Muscle of leg (tissue), 16 donors: ENCODE results near the gene HAND1. TPM values are rescaled to one million over a fixed set of nuclear protein-coding genes. Genes with fewer than 3 reads are reported as not detected.

Experiments used
- DNase-seq: peaks from one replicate; pipeline ENCODE4 v3.0.0; 2013
- H3K27ac ChIP-seq: one replicate; pipeline ENCODE4 v1.5.1; 2013; ENCODE audit warnings: mild to moderate bottlenecking, low read length, control low read depth
- H3K27me3 ChIP-seq: one replicate; pipeline ENCODE4 v1.6.1; 2013; ENCODE audit warnings: low read length; ENCODE audit not compliant: control insufficient read depth, insufficient read depth
- H3K36me3 ChIP-seq: one replicate; pipeline ENCODE4 v1.6.1; 2013; ENCODE audit warnings: low read length; ENCODE audit not compliant: control insufficient read depth, insufficient read depth
- H3K4me1 ChIP-seq: one replicate; pipeline ENCODE4 v1.6.1; 2013; ENCODE audit warnings: low read length; ENCODE audit not compliant: control insufficient read depth, insufficient read depth
- H3K4me3 ChIP-seq: one replicate; pipeline ENCODE4 v1.5.1; 2013; ENCODE audit warnings: low read length, control low read depth
- H3K9me3 ChIP-seq: replicated peaks from 2 replicates; pipeline ENCODE4 v1.6.1; 2013; ENCODE audit warnings: low read depth, low read length; ENCODE audit not compliant: control insufficient read depth
- WGBS: methylation state at CpG from one replicate; pipeline ENCODE4 v1.1.5; 2013; ENCODE audit warnings: missing lambda C conversion rate; ENCODE audit not compliant: insufficient coverage; 5-methylcytosine and 5-hydroxymethylcytosine counted together
- long read RNA-seq, 11 donors: transcript quantifications; one replicate each; lab custom pipeline, GENCODE V29; 2026
- polyA plus RNA-seq, 8 donors: library from polyadenylated mRNA; unstranded; fragments of 120-200 nt; gene quantifications; one replicate each; pipeline versions ENCODE4 v1.2.1 to v1.2.3, GENCODE V29; 2013; ENCODE audit warnings: inconsistent platforms in 1 of 8, low replicate concordance in 1 of 8; ENCODE audit not compliant: insufficient read length in 8 of 8, insufficient read depth in 1 of 8
- total RNA-seq: library from RNA; stranded (reverse); fragments of 120-200 nt; gene quantifications from one replicate; pipeline ENCODE4 v1.2.4, GENCODE V29; 2013

The HAND1 gene
- total RNA-seq (not detected), polyA plus RNA-seq (under 1 TPM in 1 of 8 donors, not detected in 7; 0.21 TPM)
- long read RNA-seq, donor 1: 0 reads
- long read RNA-seq, donor 2: 0 reads
- long read RNA-seq, donor 3: 0 reads
- long read RNA-seq, donor 4: 0 reads
- long read RNA-seq, donor 5: 0 reads
- long read RNA-seq, donor 6: 0 reads
- long read RNA-seq, donor 7: 0 reads
- long read RNA-seq, donor 8: 0 reads
- long read RNA-seq, donor 9: 0 reads
- long read RNA-seq, donor 10: 0 reads
- long read RNA-seq, donor 11: 0 reads

DNA sequence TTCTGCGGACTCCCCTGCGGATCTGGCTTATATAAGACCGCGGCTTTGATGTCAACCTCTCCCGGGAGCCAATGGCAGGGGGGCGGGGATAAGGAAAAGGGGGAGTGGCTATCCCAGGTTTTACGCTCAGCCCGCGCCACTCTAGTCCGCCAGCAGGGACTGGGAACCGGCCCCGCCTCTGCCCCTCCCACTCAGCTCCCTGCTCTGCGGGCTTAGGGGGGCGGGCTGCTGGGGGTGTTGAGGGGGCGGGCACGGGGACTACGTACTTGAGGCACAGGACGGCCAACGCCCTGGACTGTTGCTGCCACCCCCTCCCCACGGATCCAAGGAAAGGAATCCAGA lies at the start of gene HAND1:
Gene HAND1, minus strand, starts transcription at position 4 of the 342 bp plus-strand sequence. CDS start 219 bp downstream, outside the sequence.
- Histone ChIP-seq H3K27me3 (peaks cover 100% of the 10 kb centered on the region), H3K36me3 (no peaks in the 10 kb centered on the region), H3K4me3 (no peak within 1 kb of the TSS), H3K27ac (no peak within 1 kb of the TSS), H3K9me3 (no peaks in the 10 kb centered on the region), H3K4me1 (peaks cover 50% of the 10 kb centered on the region)
- no peak for DNase-seq
- 0% methylated on average over 4 of the region's 20 CpGs for WGBS

DNA sequence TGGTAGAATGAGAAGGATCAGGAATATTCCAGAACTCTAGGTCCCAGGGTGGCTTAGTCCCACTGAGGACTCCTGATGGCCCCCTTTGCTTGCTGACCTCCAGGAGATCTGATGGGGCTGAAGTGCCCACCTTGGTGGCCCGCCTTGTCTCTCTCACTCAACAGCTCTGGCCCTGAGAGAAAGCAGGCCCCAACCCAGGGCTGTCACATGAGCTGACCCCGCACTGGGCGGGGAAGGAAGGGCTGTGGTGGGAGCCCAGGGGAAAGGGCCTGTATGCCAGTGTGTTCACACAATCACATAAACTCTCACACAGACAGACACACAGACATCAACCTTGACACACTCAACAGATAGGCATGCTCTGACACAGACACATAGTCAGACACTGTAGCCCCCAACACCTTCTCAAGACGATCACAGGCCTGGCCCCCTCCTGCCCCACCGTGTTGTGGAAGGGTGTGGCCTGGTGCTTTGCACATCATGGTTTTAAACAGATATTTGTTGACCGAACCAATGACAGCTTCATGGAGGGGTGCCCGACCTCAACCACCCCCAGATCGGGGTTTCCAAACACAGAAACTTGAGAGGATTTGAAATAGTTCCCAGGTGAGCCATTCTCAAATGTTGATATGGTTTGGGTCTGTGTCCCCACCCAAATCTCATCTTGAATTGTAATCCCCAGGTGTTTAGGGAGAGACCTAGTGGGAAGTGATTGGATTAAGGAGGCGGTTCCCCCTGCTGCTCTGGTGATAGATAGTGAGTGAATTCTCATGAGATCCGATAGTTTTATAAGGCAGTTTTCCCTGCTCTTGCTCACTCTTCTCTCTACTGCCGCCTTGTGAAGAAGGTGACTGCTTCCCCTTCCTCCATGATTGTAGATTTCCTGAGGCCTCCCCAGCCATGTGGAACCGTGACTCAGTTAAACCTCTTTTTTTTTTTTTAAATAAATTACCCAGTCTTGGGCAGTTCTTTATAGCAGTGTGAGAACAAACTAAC lies 48.5 kb upstream of the HAND1 start:
- Histone ChIP-seq H3K9me3 (no peaks in the 10 kb centered on the region), H3K36me3 (no peaks in the 10 kb centered on the region), H3K27me3 (peaks cover 8% of the 10 kb centered on the region), H3K27ac (no peak overlapping the region), H3K4me3 (no peak overlapping the region), H3K4me1 (peaks cover 11% of the 10 kb centered on the region)
- no peak for DNase-seq
- 40% methylated on average over 1 of the region's 12 CpGs for WGBS

- H3K27ac ChIP-seq: no peak overlapping the region
- no peak for DNase-seq
- no peaks in the 10 kb centered on the region for H3K36me3 ChIP-seq
- H3K4me1 ChIP-seq: peaks cover 16% of the 10 kb centered on the region
- H3K4me3 ChIP-seq: no peak overlapping the region
- H3K9me3 ChIP-seq: no peaks in the 10 kb centered on the region
- H3K27me3 ChIP-seq: peaks cover 20% of the 10 kb centered on the region
- no CpG with 5 or more reads among the region's 2 CpGs for WGBS
Observed at GRCh38 chr5:154524859-154525258, 46.8 kb upstream of the HAND1 start.

DNA sequence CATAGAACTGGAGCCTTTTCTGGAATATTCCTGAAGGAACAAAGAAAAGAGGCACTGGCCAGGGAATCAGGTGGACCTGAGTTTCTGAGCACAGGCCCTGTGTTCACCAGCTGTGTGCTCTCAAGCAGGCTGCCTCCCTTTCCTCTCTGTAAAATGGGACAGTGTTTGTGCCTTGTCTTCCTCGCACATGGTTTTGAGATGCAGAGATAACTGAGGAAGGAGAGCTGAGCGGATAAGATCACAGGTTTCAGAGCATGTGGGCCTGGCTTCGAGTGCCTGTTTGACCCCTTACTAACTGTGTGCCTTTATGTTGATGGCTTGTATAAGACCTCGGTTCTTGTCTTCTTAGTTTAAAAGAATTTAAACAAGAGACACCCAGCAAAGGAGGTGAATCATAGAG lies 46.2 kb upstream of the HAND1 start:
- 56% methylated on average over 2 of the region's 4 CpGs for whole genome bisulfite sequencing
- no peaks in the 10 kb centered on the region for H3K36me3 ChIP-seq
- no peaks in the 10 kb centered on the region for H3K9me3 ChIP-seq
- peaks cover 20% of the 10 kb centered on the region for H3K27me3 ChIP-seq
- H3K4me1 ChIP-seq: peaks cover 16% of the 10 kb centered on the region
- no peak overlapping the region for H3K4me3 ChIP-seq
- no peak overlapping the region for H3K27ac ChIP-seq
- no peak for DNase-seq

DNA sequence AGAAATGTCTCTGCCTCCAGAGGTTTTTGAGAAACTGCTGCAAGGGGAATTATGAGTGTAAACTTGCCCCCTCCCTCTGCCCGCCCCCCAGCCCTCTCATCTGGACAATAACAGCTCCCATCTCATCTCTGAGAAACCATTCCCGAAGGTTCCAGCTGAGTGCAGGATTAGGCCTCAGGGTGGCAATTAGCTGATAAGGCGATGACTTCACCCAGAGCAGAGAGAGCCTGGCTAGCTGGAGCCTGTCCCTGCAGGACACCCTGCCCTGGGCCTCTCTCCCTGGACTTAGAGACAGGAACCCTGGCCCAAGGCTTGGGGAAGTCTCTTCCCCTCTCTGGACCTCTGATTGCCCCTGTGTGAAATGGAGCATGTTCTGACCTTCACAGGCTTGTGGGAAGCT lies 45.7 kb upstream of the HAND1 start:
- Histone ChIP-seq H3K9me3 (no peaks in the 10 kb centered on the region), H3K27me3 (peaks cover 20% of the 10 kb centered on the region), H3K4me1 (peaks cover 16% of the 10 kb centered on the region), H3K4me3 (no peak overlapping the region), H3K27ac (no peak overlapping the region), H3K36me3 (no peaks in the 10 kb centered on the region)
- WGBS: 69% methylated on average over 2 of the region's 3 CpGs
- DNase-seq: peak; percentile 16

- Histone ChIP-seq H3K9me3 (no peaks in the 10 kb centered on the region), H3K4me3 (no peak overlapping the region), H3K27me3 (peaks cover 20% of the 10 kb centered on the region), H3K36me3 (no peaks in the 10 kb centered on the region), H3K27ac (no peak overlapping the region), H3K4me1 (peaks cover 16% of the 10 kb centered on the region)
- DNase-seq: peak; percentile 24
- 52% methylated on average over 3 of the region's 4 CpGs for WGBS
Observed at GRCh38 chr5:154523104-154523503, 45.1 kb upstream of the HAND1 start.

DNA sequence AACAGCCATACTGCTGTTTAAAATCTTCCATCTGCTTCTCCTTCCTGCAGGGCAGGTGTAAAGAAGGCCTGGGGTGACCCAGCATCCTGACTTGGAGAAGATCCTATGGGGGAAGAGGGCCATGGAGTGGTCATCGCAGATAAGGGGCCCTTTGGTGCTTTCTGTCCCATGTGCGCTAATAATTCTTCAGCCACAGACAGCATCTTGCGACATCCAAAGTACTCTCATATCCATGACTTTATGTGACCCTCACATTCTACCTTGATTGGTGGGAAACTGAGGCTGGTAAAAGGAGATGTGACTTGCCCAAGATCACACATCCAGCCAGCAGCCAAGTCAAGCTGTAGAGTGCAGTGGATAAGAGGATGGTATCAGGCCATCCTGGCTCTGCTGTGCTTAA lies 44.3 kb upstream of the HAND1 start:
- WGBS: no CpG with 5 or more reads among the region's 3 CpGs
- Histone ChIP-seq H3K9me3 (no peaks in the 10 kb centered on the region), H3K27ac (no peak overlapping the region), H3K4me1 (peaks cover 16% of the 10 kb centered on the region), H3K4me3 (no peak overlapping the region), H3K36me3 (no peaks in the 10 kb centered on the region), H3K27me3 (peaks cover 20% of the 10 kb centered on the region)
- DNase-seq: no peak

DNA sequence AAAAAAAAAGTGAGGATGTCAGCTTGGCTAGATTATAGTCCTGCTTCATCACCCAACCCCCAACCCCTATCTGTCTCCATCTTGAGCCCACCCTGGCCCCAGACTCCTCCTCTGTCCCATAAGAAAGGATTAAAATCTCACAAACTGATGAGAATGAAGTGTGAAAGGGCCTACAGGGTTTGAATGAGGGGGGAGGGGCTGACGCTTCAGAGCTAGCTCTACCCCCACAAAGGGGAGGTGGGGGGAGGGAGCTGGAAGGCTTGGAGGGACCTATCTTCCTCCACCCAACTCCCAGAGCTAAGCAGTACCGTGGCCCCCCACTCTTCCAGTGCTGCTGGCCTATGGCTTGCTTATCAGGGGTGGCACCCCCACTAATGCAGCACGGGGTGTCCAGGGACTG lies 43.7 kb upstream of the HAND1 start:
- H3K36me3 ChIP-seq: no peaks in the 10 kb centered on the region
- 41% methylated on average over 2 of the region's 3 CpGs for WGBS
- H3K27me3 ChIP-seq: peaks cover 20% of the 10 kb centered on the region
- no peak overlapping the region for H3K4me3 ChIP-seq
- H3K9me3 ChIP-seq: no peaks in the 10 kb centered on the region
- peaks cover 16% of the 10 kb centered on the region for H3K4me1 ChIP-seq
- no peak for DNase-seq
- H3K27ac ChIP-seq: no peak overlapping the region

- no peak overlapping the region for H3K27ac ChIP-seq
- H3K9me3 ChIP-seq: no peaks in the 10 kb centered on the region
- H3K27me3 ChIP-seq: peaks cover 20% of the 10 kb centered on the region
- no peak for DNase-seq
- no peaks in the 10 kb centered on the region for H3K36me3 ChIP-seq
- no peak overlapping the region for H3K4me3 ChIP-seq
- WGBS: 7% methylated on average over 13 of the region's 15 CpGs
- peaks cover 16% of the 10 kb centered on the region for H3K4me1 ChIP-seq
Observed at GRCh38 chr5:154520861-154521453, 42.9 kb upstream of the HAND1 start.

GRCh38 chr5:154519359-154519758 lies 41.3 kb upstream of the HAND1 start:
- Histone ChIP-seq H3K27ac (no peak overlapping the region), H3K4me1 (peaks cover 16% of the 10 kb centered on the region), H3K4me3 (no peak overlapping the region), H3K36me3 (no peaks in the 10 kb centered on the region), H3K9me3 (no peaks in the 10 kb centered on the region), H3K27me3 (peaks cover 25% of the 10 kb centered on the region)
- 86% methylated on average over 1 of the region's 2 CpGs for WGBS
- DNase-seq: no peak
